Trophoblast cell (in vitro differentiated cells and primary cell): ENCODE measurements around the gene LRIG1.

Experiments
- DNase-seq, 2 donors: peaks; one replicate each; pipeline ENCODE4 v3.0.0-alpha.2; 2016
- H2AFZ ChIP-seq: 2 replicates; pipeline ENCODE4 v1.6.1; 2013; ENCODE audit warnings: low read length, moderate library complexity, mild to moderate bottlenecking; ENCODE audit not compliant: insufficient read depth, poor library complexity
- H2AK5ac ChIP-seq: 2 replicates; pipeline ENCODE4 v1.6.1; 2013; ENCODE audit warnings: mild to moderate bottlenecking, low read length
- H2BK120ac ChIP-seq: 2 replicates; pipeline ENCODE4 v1.6.1; 2013; ENCODE audit warnings: low read length, mild to moderate bottlenecking, moderate library complexity; ENCODE audit not compliant: insufficient read depth, poor library complexity
- H2BK12ac ChIP-seq: 2 replicates; pipeline ENCODE4 v1.6.1; 2013; ENCODE audit warnings: mild to moderate bottlenecking, low read length, moderate library complexity
- H2BK5ac ChIP-seq: 2 replicates; pipeline ENCODE4 v1.6.1; 2013; ENCODE audit warnings: low read length, low read depth, moderate library complexity, mild to moderate bottlenecking; ENCODE audit not compliant: poor library complexity
- H3K14ac ChIP-seq: 2 replicates; pipeline ENCODE4 v1.6.1; 2013; ENCODE audit warnings: mild to moderate bottlenecking, low read length
- H3K18ac ChIP-seq: 2 replicates; pipeline ENCODE4 v1.6.1; 2013; ENCODE audit warnings: mild to moderate bottlenecking, low read length
- H3K23ac ChIP-seq: 2 replicates; pipeline ENCODE4 v1.6.1; 2013; ENCODE audit warnings: low read length
- H3K27ac ChIP-seq: 2 replicates; pipeline ENCODE4 v1.5.1; 2013; ENCODE audit warnings: low read depth, mild to moderate bottlenecking, inconsistent platforms, low read length, moderate library complexity
- H3K27me3 ChIP-seq: 2 replicates; pipeline ENCODE4 v1.6.1; 2013; ENCODE audit warnings: inconsistent platforms, mild to moderate bottlenecking, low read length, moderate library complexity; ENCODE audit not compliant: insufficient read depth
- H3K36me3 ChIP-seq, 2 experiments: 1 replicate in 1 of 2; 2 replicates in 1 of 2; pipeline ENCODE4 v1.6.1; 2013; ENCODE audit warnings: low read length in 2 of 2, mild to moderate bottlenecking in 2 of 2, moderate library complexity in 1 of 2; ENCODE audit not compliant: insufficient read depth in 2 of 2, control insufficient read depth in 1 of 2
- H3K4ac ChIP-seq: 2 replicates; pipeline ENCODE4 v1.6.1; 2013; ENCODE audit warnings: low read depth, mild to moderate bottlenecking, low read length, moderate library complexity
- H3K4me1 ChIP-seq, 2 experiments: 1 replicate in 1 of 2; 2 replicates in 1 of 2; pipeline ENCODE4 v1.6.1; 2013; ENCODE audit warnings: low read length in 2 of 2, mild to moderate bottlenecking in 2 of 2, moderate library complexity in 1 of 2; ENCODE audit not compliant: insufficient read depth in 2 of 2, control insufficient read depth in 1 of 2
- H3K4me2 ChIP-seq: 2 replicates; pipeline ENCODE4 v1.6.1; 2013; ENCODE audit warnings: inconsistent platforms, mild to moderate bottlenecking, low read length, moderate library complexity
- H3K4me3 ChIP-seq: 2 replicates; pipeline ENCODE4 v1.5.1; 2013; ENCODE audit warnings: mild to moderate bottlenecking, low read depth, low read length, inconsistent platforms
- H3K79me1 ChIP-seq: one replicate; pipeline ENCODE4 v1.6.1; 2013; ENCODE audit warnings: low read length
- H3K79me2 ChIP-seq: 2 replicates; pipeline ENCODE4 v1.6.1; 2013; ENCODE audit warnings: low read length, mild to moderate bottlenecking; ENCODE audit not compliant: control insufficient read depth, insufficient read depth, poor library complexity
- H3K9ac ChIP-seq: 2 replicates; pipeline ENCODE4 v1.6.1; 2013; ENCODE audit warnings: mild to moderate bottlenecking, low read length
- H3K9me3 ChIP-seq: 2 replicates; pipeline ENCODE4 v1.6.1; 2013; ENCODE audit warnings: low read depth, mild to moderate bottlenecking, control low read depth, inconsistent platforms, low read length; ENCODE audit not compliant: insufficient read depth
- H4K12ac ChIP-seq: 2 replicates; pipeline ENCODE4 v1.6.1; 2013; ENCODE audit warnings: low read depth, mild to moderate bottlenecking, low read length, moderate library complexity
- H4K8ac ChIP-seq: 2 replicates; pipeline ENCODE4 v1.6.1; 2013; ENCODE audit warnings: low read depth, mild to moderate bottlenecking, low read length, moderate library complexity
- H4K91ac ChIP-seq: one replicate; pipeline ENCODE4 v1.6.1; 2013; ENCODE audit warnings: low read depth, mild to moderate bottlenecking, low read length, moderate library complexity
- WGBS: extraction: QIAGEN DNeasy Blood & Tissue Kit; methylation state at CpG from one replicate; pipeline ENCODE4 v1.1.7; 2013; ENCODE audit warnings: missing lambda C conversion rate; ENCODE audit not compliant: insufficient read length, insufficient coverage; ENCODE audit errors: extremely low coverage; 5-methylcytosine and 5-hydroxymethylcytosine counted together

Gene LRIG1

DNA sequence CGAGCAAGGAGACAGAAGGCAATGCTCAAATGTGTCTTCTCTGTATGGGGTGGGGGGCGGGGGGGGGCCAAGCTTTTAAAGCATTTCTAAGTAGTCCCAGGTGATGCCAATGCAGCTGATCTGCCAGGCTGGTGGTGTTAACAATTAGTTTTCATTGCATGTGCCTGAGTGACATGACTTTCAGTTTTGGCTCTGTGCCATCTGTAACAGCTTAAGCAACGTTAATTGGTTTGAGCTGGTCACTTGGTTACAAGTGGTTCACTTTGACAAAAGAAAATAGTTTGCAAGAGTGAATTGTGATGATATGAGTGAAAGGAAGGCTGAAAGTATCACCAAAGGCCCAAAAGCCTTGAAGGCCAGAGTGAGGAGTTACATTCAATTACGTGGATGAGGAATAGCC, 26.4 kb upstream of the LRIG1 start:
- no peak overlapping the region for H4K91ac ChIP-seq
- no peaks in the 10 kb centered on the region for H3K79me1 ChIP-seq
- no peak overlapping the region for H3K4me2 ChIP-seq
- WGBS, result no CpG with 5 or more reads among the region's 4 CpGs
- no peak overlapping the region for H2AFZ ChIP-seq
- no peak overlapping the region for H3K14ac ChIP-seq
- no peaks in the 10 kb centered on the region for H3K79me2 ChIP-seq
- no peak overlapping the region for H3K18ac ChIP-seq
- no peak overlapping the region for H2BK120ac ChIP-seq
- no peaks in the 10 kb centered on the region for H3K4me1 ChIP-seq
- H4K12ac ChIP-seq, result no peak overlapping the region
- no peak overlapping the region for H4K8ac ChIP-seq
- no peaks in the 10 kb centered on the region for H3K9me3 ChIP-seq
- no peak overlapping the region for H2AK5ac ChIP-seq
- H2BK5ac ChIP-seq, result no peak overlapping the region
- no peak overlapping the region for H3K4me3 ChIP-seq
- no peaks in the 10 kb centered on the region for H3K27me3 ChIP-seq
- no peaks in the 10 kb centered on the region for H3K36me3 ChIP-seq
- no peak for DNase-seq
- H2BK12ac ChIP-seq, result no peak overlapping the region
- H3K4ac ChIP-seq, result no peak overlapping the region
- H3K9ac ChIP-seq, result no peak overlapping the region
- no peak overlapping the region for H3K23ac ChIP-seq
- H3K27ac ChIP-seq, result no peak overlapping the region

DNA sequence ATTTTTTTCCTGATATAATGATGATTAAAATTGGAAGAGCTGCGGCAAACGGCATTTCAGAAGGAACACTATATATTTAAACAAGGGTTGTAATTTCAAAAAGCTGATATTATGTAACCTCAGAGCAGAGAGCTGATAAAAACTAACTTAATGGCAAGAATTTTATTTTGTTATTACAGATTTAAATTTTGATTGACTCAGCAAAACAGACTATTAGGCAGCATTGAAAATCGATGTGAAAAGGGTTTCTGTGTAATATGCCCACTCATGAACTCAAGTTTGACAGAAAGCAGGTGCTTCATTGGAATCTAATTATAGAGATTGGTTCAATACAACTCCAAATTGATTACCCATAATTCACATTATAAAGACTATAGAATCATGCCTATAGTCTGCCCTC, 24.9 kb upstream of the LRIG1 start:
- WGBS, result no CpG with 5 or more reads among the region's 3 CpGs
- Histone ChIP-seq H2AK5ac (no peak overlapping the region), H3K4me3 (no peak overlapping the region), H2AFZ (no peak overlapping the region), H4K12ac (no peak overlapping the region), H2BK120ac (no peak overlapping the region), H3K27me3 (no peaks in the 10 kb centered on the region), H3K4me1 (no peaks in the 10 kb centered on the region), H3K79me2 (no peaks in the 10 kb centered on the region), H3K4ac (no peak overlapping the region), H2BK12ac (no peak overlapping the region), H3K4me2 (no peak overlapping the region), H4K8ac (no peak overlapping the region), H3K9ac (no peak overlapping the region), H3K9me3 (no peaks in the 10 kb centered on the region), H3K14ac (no peak overlapping the region), H3K36me3 (no peaks in the 10 kb centered on the region), H3K27ac (no peak overlapping the region), H3K18ac (no peak overlapping the region), H2BK5ac (no peak overlapping the region), H3K79me1 (no peaks in the 10 kb centered on the region), H3K23ac (no peak overlapping the region), H4K91ac (no peak overlapping the region)
- DNase-seq, result no peak

DNA sequence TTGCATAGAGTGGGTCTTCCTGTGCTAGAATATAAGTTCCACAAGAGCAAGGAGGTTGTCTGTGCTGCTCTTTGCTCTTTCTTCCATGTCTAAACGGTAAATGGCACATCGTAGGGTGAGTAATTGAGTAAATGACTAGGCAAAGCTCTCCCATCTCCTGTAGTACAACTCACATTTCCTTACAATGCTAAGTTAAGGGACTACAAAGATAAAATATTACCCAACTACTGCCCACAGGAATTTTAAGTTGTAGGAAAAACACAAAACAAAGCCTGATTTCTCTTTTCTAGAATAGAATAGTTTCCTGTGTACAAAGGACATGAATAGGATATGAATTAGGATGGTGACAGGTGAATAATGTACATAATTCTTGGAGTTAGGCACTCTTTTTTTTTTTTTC, 19.9 kb upstream of the LRIG1 start:
- H3K4me3 ChIP-seq, result no peak overlapping the region
- H4K12ac ChIP-seq, result no peak overlapping the region
- H3K79me1 ChIP-seq, result no peaks in the 10 kb centered on the region
- no peak overlapping the region for H3K14ac ChIP-seq
- no CpG with 5 or more reads among the region's 2 CpGs for WGBS
- no peaks in the 10 kb centered on the region for H3K36me3 ChIP-seq
- H3K27ac ChIP-seq, result no peak overlapping the region
- no peak overlapping the region for H4K91ac ChIP-seq
- H2BK120ac ChIP-seq, result no peak overlapping the region
- no peak overlapping the region for H2BK12ac ChIP-seq
- no peaks in the 10 kb centered on the region for H3K4me1 ChIP-seq
- no peak overlapping the region for H3K9ac ChIP-seq
- no peaks in the 10 kb centered on the region for H3K9me3 ChIP-seq
- no peak overlapping the region for H4K8ac ChIP-seq
- no peak overlapping the region for H2BK5ac ChIP-seq
- DNase-seq, result no peak
- no peak overlapping the region for H3K18ac ChIP-seq
- H2AK5ac ChIP-seq, result no peak overlapping the region
- H3K79me2 ChIP-seq, result no peaks in the 10 kb centered on the region
- H3K27me3 ChIP-seq, result no peaks in the 10 kb centered on the region
- no peak overlapping the region for H3K4me2 ChIP-seq
- no peak overlapping the region for H3K23ac ChIP-seq
- no peak overlapping the region for H2AFZ ChIP-seq
- H3K4ac ChIP-seq, result no peak overlapping the region

DNA sequence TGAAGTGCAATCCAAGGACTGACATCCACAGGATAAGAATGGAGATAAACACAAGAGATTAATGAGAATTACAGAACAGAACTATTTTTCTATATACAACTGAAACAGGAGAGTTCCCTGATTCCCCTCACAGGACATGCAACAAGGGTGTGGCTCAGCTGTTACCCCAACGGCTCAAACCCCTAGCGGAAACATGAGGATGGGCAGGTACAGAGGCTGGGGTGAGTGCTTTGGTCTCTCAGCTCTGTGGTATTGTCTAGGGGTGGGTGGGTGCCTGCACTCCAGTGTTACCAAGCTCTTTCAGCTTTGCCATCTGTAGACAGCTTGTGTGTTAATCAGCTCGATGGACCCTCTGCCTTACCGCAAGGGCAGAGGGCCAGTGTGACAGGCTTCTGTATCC, 17.8 kb upstream of the LRIG1 start:
- H3K9ac ChIP-seq, result no peak overlapping the region

More for the DNA sequence above, 17.8 kb upstream of the LRIG1 start:
- Histone ChIP-seq H3K4me3 (no peak overlapping the region), H3K79me1 (no peaks in the 10 kb centered on the region), H4K91ac (no peak overlapping the region), H3K14ac (no peak overlapping the region), H3K18ac (no peak overlapping the region), H4K12ac (no peak overlapping the region), H3K27ac (no peak overlapping the region), H3K4ac (no peak overlapping the region), H3K4me1 (no peaks in the 10 kb centered on the region), H2AFZ (no peak overlapping the region), H3K36me3 (no peaks in the 10 kb centered on the region), H3K4me2 (no peak overlapping the region), H2BK12ac (no peak overlapping the region), H3K27me3 (no peaks in the 10 kb centered on the region), H2BK120ac (no peak overlapping the region), H3K79me2 (no peaks in the 10 kb centered on the region), H4K8ac (no peak overlapping the region), H3K23ac (no peak overlapping the region), H2BK5ac (no peak overlapping the region), H3K9me3 (no peaks in the 10 kb centered on the region), H2AK5ac (no peak overlapping the region)
- WGBS, result no CpG with 5 or more reads among the region's 4 CpGs
- DNase-seq, result no peak
